ENCODE measurements around the gene CNTRL.
"Not testable (repeated sequence)": the region's sequence is repeated elsewhere in the genome, so short reads cannot be mapped to it uniquely, and the experiment has no call there.

The CNTRL gene

DNA sequence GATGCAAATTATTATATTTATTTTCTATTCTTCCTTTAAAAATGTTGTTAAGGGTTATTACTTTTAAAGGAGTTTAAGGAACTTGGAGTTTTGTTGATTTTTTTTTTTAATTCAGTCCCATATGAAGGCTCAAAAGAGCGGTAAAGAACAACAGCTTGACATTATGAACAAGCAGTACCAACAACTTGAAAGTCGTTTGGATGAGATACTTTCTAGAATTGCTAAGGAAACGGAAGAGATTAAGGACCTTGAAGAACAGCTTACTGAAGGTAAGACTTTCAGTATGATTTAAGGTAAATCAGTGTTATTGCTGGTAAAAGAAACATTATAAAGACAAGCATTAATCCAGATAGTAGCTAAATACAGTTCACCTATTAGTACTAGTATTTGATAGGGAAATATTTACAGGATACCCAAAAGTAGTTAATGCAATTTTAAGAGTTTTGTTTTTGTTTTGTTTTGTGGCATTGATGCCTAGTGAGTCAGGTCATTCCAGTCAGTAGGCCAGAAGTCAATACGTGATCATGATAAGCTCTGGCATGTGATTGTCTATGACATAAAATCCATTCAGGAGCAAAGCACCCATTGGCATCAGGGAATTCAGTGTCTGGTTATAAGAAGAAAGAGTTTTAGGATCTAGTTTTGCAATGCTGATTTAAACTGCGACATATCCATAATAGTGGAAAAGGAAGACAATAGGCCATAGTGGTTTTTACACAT is 49.2 kb downstream of the CNTRL start:
- no peak for DNase-seq (ENCODE audit: low read depth in 3 of 3, low spot score in 1 of 3)

DNA sequence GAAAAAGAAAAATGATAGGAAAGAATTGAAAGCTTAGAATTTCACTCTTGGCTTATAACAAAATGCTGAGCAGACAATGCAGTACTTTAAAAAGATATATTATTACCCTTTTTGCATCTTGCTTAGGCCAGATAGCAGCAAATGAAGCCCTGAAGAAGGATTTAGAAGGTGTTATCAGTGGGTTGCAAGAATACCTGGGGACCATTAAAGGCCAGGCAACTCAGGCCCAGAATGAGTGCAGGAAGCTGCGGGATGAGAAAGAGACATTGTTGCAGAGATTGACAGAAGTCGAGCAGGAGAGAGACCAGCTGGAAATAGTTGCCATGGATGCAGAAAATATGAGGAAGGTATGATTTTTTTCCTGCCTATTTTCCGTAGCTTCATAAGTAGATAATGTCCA is 50.8 kb downstream of the CNTRL start:
- DNase-seq (ENCODE audit: low read depth in 3 of 3, low spot score in 1 of 3) = no peak

DNA sequence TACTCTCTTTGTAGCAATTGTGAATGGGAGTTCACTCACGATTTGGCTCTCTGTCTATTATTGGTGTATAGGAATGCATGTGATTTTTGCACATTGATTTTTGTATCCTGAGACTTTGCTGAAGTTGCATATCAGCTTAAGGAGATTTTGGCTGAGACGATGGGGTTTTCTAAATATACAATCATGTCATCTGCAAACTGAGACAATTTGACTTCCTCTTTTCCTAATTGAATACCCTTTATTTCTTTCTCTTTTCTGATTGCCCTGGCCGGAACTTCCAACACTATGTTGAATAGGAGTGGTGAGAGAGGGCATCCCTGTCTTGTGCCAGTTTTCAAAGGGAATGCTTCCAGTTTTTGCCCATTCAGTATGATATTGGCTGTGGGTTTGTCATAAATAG is 54.6 kb downstream of the CNTRL start:
- not testable (repeated sequence) for DNase-seq (ENCODE audit: low read depth in 3 of 3, low spot score in 1 of 3)

DNA sequence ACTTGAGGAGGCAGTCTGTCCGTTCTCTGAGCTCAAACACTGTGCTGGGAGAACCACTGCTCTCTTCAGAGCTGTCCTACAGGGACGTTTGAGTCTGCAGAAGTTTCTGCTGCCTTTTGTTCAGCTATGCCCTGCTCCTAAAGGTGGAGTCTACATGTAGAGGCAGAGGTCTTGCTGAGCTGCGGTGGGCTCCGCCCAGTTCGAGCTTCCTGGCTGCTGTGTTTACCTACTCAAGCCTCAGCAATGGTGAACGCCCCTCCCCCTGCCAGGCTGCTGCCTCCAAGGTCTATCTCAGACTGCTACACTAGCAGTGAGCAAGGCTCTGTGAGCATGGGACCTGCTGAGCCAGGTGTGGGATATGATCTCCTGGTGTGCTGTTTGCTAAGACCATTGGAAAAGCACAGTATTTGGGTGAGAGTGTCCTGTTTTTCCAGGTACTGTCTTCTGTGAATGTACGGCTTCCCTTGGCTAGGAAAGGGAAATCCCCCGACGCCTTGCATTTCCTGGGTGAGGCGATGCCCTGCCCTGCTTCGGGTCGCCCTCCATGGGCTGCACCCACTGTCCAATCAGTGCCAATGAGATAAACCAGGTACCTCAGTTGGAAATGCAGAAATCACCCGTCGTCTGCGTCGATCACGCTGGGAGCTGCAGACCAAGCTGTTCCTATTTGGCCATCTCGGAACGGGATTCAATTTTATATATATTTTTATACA is 58.5 kb downstream of the CNTRL start:
- peak; percentile 30 to 51 (median 50) for DNase-seq (ENCODE audit: low read depth in 3 of 3, low spot score in 1 of 3)

DNA sequence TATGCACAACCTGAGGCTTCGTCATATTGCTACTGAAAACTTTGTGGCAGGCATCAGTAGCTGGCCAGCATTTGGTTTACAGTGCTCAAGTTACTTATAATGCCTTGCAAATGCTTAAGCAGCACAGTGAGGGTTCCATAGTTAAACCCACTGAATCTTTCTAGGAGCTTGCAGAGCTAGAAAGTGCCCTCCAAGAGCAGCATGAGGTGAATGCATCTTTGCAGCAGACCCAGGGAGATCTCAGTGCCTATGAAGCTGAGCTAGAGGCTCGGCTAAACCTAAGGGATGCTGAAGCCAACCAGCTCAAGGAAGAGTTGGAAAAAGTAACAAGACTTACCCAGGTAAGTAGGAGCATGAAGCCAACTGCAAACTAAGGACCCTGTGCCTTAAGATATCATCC is 60.9 kb downstream of the CNTRL start:
- DNase-seq (ENCODE audit: low read depth in 3 of 3, low spot score in 1 of 3) = no peak

DNA sequence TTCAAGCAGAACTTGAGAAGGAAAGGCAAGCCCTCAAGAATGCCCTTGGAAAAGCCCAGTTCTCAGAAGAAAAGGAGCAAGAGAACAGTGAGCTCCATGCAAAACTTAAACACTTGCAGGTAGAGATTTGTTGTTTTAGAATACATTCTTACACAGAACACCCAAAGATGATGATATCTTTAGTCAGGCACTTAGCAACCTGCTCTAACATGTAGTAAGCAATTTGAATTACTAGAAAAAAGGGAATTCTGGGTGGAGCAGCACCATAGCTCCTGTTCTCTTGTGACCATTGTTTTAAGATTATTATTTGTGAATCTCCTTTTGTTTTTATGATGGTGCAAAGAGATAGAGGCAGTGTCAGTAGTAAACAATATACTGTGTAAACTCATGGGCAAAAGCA is 63.8 kb downstream of the CNTRL start:
- no peak for DNase-seq (ENCODE audit: low read depth in 3 of 3, low spot score in 1 of 3)

DNA sequence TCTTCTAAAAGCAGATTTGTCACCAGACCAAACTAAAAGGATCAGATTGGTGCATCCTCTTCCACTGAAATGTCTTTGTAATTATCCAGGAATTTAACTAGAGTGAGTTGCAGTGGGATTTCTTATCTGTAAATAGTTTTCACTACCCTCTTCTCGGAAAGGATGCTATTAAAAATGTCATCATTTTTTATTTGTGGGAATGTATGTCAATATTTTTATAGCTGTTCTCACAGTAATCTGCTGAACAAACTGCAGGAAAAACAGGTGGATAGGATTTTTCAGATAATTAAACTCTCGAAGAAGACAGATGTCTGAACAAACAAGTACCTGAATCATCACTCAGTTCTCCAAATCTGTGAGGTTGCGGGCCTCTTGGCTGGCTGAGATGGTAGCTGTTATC is 64.2 kb downstream of the CNTRL start:
- DNase-seq (ENCODE audit: low read depth in 3 of 3, low spot score in 1 of 3) = no peak

DNA sequence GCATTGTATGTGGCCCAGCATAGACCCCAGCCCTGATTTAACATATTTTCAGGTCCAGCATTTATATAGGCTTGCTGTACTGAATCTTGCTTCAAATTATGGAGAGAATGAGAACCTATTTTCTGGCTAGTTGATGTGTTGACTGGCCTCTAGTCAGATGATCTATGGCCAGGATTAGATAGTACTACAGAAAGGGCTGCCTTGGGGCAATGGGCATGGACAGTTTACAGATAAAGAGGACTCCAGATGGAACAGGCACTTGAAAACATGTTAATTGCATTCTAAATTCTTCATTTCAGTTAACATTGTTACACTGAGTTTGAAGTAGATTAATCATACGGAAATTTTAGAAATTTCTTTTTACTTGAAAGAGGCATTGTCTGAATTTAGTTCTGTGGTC is 65.4 kb downstream of the CNTRL start:
- no peak for DNase-seq (ENCODE audit: low read depth in 3 of 3, low spot score in 1 of 3)

DNA sequence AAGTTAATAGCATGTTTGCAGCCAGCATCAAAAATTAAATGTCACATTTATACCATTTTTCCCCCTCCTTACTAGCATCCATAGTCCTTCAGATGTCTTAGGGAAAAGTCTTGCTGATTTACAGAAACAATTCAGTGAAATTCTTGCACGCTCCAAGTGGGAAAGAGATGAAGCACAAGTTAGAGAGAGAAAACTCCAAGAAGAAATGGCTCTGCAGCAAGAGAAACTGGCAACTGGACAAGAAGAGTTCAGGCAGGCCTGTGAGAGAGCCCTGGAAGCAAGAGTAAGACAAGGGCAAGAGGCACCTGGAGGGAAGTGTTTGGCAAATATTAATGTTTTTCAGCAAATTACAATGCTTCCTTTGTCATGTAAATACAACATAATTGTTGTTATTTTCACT is 66.6 kb downstream of the CNTRL start:
- DNase-seq (ENCODE audit: low read depth in 3 of 3, low spot score in 1 of 3) = no peak

DNA sequence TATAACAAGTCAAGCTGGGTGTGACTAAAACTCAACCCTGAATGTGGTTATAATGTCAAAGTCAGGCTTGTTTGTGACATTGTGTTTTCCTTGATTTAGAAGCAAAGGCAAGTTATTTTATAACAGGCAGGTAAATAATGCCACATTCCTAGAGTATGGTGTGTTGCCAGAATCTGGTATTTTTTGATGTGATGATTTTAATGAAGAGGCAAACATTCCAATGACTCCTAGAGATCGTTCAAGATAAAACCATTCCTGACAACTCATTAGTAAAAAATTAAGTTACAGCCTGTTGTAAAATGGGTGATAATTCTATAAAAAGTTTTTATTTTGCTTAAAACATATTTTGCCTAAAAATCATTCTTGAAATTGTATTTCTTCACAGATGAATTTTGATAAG is 67.0 kb downstream of the CNTRL start:
- DNase-seq (ENCODE audit: low read depth in 3 of 3, low spot score in 1 of 3) = no peak

DNA sequence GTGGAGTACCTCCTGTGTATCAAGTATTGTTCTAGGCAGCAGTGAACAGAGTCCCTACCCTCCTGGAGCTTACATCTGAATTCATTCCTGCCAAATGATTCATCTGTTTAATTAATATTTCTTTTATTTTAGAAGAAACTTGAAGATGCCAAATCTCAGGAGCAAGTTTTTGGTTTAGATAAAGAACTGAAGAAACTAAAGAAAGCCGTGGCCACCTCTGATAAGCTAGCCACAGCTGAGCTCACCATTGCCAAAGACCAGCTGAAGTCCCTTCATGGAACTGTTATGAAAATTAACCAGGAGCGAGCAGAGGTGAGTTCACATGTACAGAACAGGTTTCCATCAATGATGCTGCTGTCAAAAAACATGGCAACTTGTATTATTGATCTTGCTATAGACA is 69.0 kb downstream of the CNTRL start:
- no peak for DNase-seq (ENCODE audit: low read depth in 3 of 3, low spot score in 1 of 3)

DNA sequence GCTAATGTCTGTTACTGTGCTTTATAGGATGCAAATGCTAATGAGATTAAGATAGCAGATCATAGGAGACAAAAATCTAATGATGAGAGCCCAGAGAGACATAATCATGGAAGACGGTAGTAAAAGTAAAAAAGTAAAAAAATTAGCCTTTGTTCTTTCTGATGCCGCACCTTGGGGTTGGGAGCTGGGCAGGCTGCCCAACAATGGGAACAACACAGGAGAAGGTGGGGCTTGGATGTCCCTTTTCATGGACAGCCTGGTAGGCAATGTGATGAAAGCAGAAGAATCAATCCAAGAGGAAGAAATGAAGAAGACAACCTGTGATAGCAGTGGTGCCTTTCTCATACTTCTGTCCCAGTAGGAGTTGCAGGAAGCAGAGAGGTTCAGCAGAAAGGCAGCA is 69.7 kb downstream of the CNTRL start:
- DNase-seq (ENCODE audit: low read depth in 3 of 3, low spot score in 1 of 3) = no peak

DNA sequence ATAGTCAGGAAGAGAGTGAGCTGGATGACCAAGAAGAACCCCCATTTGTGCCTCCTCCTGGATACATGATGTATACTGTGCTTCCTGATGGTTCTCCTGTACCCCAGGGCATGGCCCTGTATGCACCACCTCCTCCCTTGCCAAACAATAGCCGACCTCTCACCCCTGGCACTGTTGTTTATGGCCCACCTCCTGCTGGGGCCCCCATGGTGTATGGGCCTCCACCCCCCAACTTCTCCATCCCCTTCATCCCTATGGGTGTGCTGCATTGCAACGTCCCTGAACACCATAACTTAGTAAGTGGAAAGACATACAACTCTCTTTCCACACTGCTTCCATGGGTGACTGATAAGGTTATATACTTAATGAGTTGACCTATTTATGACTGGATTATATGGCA is 75.4 kb downstream of the CNTRL start:
- no peak for DNase-seq (ENCODE audit: low read depth in 3 of 3, low spot score in 1 of 3)

DNA sequence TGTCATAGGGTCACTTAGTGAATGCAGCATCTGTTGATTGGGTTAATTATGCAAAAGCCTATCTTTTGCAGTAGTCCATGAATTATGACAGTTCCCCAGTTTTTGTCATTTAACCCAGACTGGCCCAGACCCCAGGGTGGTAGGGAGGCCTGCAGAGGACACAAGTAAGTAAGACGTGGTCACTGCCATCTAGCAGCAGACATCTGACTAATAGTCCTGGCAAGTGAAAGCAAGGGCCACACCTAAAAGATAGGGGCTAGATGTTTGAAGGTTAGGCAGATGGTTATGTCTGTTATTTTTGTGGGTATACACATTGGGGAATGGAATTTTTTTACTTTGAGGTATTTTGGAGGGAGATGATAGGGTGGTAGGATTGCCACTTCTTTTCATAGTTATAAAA is 78.9 kb downstream of the CNTRL start:
- DNase-seq (ENCODE audit: low read depth in 3 of 3, low spot score in 1 of 3) = no peak

DNA sequence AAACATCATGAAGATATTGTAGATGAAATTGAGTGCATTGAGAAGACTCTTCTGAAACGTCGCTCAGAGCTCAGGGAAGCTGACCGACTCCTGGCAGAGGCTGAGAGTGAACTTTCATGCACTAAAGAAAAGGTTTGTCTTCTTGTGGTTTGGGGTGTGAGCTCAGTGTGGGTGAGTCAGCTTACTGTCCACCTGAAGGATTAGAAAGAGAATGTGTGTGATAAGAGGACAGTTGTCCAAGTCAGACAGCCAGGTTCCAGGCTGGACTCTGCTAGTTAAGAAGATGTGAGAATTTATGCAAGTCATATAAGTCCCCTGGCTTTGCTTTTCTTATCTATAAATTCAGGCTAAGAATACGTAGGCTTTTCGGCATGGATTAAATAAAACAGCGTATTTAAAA is 80.0 kb downstream of the CNTRL start:
- DNase-seq (ENCODE audit: low read depth in 3 of 3, low spot score in 1 of 3) = no peak

DNA sequence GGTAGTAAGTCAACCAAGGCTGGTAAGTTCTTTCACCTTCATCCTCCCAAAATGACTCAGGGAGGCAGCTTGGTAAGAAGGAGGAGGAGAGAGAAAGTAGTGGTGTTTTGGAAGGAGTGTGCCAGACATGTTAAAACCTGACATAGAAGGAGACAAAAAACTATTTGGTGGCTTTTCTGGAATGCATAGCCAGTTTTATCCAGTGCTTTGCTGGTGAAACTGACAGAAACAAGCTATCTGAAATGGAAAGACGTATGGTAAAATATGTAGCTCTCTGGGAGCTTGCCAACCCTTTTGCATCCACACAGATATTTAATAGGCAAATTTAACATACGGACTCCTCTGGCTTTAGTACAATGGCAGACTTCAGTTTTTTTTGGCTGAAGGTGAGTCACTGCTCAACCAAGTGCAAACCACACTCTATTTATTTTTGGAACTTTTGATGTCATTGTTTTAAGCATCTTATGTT is 81.5 kb downstream of the CNTRL start:
- no peak for DNase-seq (ENCODE audit: low read depth in 3 of 3, low spot score in 1 of 3)

DNA sequence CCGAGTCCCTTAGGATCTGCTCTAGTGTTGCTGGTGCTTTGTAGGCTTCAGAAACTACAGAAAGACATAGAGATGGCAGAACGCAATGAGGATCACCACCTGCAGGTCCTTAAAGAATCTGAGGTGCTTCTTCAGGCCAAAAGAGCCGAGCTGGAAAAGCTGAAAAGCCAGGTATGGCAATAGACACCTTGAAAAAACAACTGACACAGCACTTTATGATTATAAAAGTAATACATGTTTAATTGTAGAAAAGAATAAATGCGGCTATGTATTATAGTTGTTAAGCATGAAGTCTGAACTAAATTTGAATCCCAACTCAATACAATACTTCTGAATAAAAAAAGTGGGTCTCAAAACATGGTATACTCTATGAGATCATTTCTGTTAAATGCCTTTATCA is 83.2 kb downstream of the CNTRL start:
- no peak for DNase-seq (ENCODE audit: low read depth in 3 of 3, low spot score in 1 of 3)

DNA sequence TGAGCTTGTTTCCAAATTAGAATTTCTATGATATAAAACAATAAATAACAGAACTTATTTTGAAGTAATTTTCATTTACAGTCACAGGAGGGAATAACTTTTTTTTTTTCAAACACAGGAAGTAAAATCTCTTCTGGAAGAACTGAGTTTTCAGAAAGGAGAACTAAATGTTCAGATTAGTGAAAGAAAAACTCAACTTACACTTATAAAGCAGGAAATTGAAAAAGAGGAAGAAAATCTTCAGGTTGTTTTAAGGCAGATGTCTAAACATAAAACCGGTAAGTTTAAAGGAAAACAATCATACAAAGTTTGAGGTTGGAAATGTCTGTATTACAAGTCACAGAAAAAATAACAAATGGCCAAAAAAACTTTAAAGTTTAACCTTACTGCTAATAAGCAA is 85.3 kb downstream of the CNTRL start:
- no peak for DNase-seq (ENCODE audit: low read depth in 3 of 3, low spot score in 1 of 3)

DNA sequence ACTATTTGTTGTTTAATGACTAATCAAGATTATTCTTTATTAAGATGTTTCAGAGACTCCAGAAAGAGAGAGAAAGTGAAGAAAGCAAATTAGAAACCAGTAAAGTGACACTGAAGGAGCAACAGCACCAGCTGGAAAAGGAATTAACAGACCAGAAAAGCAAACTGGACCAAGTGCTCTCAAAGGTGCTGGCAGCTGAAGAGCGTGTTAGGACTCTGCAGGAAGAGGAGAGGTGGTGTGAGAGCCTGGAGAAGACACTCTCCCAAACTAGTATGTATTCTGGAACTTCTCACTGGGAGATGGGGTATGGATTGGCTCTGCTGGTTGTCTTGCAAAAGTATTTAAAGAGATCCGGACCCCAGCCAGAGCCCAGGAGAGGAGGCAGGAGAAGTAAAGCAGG is 93.3 kb downstream of the CNTRL start:
- no peak for DNase-seq (ENCODE audit: low read depth in 3 of 3, low spot score in 1 of 3)

DNA sequence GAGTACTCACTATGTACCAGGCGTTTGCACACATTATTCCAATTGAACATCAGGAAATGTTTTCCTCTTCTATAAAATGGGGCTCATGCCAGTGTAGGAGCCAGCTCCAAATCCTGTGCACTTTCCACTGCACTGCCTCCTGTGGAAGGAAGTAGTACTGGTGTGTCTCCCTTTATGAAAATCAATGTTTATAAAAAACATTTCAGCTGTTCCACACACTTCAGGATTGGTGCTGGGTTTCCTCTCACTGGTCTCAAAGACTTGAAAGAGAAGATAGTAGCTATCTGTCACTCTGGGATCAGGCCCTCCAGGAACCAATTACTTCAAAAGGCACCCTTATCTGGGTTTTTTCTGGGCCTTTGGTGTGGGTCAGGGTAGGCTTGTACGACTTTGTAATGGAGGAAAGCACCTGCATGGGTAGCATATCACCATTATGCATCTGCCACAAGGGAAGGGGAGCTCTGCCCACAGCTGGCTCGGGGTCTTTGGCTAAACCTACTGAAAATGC is 94.4 kb downstream of the CNTRL start:
- DNase-seq (ENCODE audit: low read depth in 3 of 3, low spot score in 1 of 3) = no peak

DNA sequence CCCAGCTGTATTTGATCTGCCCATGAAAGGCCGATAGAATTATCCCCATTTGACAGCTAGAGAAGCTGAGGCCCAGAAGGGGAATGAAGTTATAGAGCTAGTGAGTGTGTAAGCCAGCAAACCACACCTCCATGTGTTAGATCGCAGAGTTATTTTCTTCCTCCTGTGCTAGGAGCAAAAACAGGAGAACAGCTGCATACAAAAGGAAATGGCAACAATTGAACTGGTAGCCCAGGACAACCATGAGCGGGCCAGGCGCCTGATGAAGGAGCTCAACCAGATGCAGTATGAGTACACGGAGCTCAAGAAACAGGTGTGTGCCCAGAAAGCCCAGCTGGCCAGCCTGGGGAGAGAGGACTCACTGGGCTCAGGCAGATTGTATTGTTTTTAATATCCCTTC is 96.5 kb downstream of the CNTRL start:
- DNase-seq (ENCODE audit: low read depth in 3 of 3, low spot score in 1 of 3) = no peak

DNA sequence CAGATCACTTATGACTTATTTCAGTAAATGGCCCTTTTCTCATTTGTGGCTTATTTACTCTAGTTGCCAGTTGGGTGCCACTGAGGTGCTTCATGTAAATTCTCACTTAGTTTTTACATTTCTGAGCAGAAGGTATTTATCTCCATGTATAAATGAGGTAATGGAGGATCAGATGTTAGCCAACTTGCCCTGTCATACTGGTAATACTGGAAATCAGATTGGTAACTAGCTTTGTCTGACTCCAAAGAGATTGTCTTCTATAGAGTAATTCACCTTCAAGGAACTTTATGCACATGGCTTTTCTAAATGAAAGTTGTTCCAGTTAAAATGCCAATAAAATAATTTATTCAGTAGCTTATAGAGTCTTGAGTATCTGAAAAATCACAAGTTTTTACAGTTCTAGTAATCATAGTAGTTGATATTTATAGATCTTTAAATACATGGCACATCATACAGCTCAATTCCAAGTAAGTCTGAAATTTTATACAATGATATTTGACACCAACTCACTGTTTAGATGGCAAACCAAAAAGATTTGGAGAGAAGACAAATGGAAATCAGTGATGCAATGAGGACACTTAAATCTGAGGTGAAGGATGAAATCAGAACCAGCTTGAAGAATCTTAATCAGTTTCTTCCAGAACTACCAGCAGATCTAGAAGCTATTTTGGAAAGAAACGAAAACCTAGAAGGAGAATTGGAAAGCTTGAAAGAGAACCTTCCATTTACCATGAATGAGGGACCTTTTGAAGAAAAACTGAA is 98.2 kb downstream of the CNTRL start:
- DNase-seq (ENCODE audit: low read depth in 3 of 3, low spot score in 1 of 3) = no peak

Data from stimulated activated CD4-positive, alpha-beta T cell treated with anti-CD3 and anti-CD28 coated beads, TNF-alpha, amount 100 ng/mL, for 1 hour (primary cell).